GM19240 (cell line): ENCODE results near the gene PDGFRB.
A peak's percentile ranks its signal among the peaks of the same experiment; 100 is the strongest.

ENCODE experiments used
- DNase-seq: peaks from one replicate; pipeline ENCODE4 v3.0.0; 2011; ENCODE audit warnings: low spot score; ENCODE audit not compliant: insufficient read length

PDGFRB gene

GRCh38 chr5:150131978-150132694 is 23.5 kb downstream of the PDGFRB start:
- DNase-seq = no peak

GRCh38 chr5:150131461-150131860 is 24.2 kb downstream of the PDGFRB start:
- no peak for DNase-seq

- DNase-seq = no peak
These were observed 25.1 kb downstream of the PDGFRB start for GRCh38 chr5:150130493-150130922.

GRCh38 chr5:150129813-150130492 is 25.7 kb downstream of the PDGFRB start:
- peak; percentile 79 for DNase-seq

GRCh38 chr5:150129454-150129812 is 26.2 kb downstream of the PDGFRB start:
- DNase-seq = no peak

GRCh38 chr5:150126921-150127265 is 28.8 kb downstream of the PDGFRB start:
- no peak for DNase-seq

- no peak for DNase-seq
These were observed 29.3 kb downstream of the PDGFRB start for GRCh38 chr5:150126199-150126920.

- DNase-seq = no peak
These were observed 30.3 kb downstream of the PDGFRB start for GRCh38 chr5:150125334-150125733.

- no peak for DNase-seq
These were observed 31.0 kb downstream of the PDGFRB start for GRCh38 chr5:150124596-150124995.

GRCh38 chr5:150124111-150124557 is 31.5 kb downstream of the PDGFRB start:
- no peak for DNase-seq

GRCh38 chr5:150123542-150123941 is 32.1 kb downstream of the PDGFRB start:
- DNase-seq = no peak

- DNase-seq = no peak
These were observed 32.8 kb downstream of the PDGFRB start for GRCh38 chr5:150122536-150123481.

GRCh38 chr5:150122158-150122510 is 33.5 kb downstream of the PDGFRB start:
- DNase-seq = peak; percentile 64

- no peak for DNase-seq
These were observed 34.0 kb downstream of the PDGFRB start for GRCh38 chr5:150121448-150122157.

- DNase-seq = no peak
These were observed 34.8 kb downstream of the PDGFRB start for GRCh38 chr5:150120617-150121447.

GRCh38 chr5:150120062-150120441 is 35.6 kb downstream of the PDGFRB start:
- no peak for DNase-seq

GRCh38 chr5:150119421-150120061 is 36.1 kb downstream of the PDGFRB start:
- DNase-seq = no peak

- DNase-seq = no peak
These were observed 37.0 kb downstream of the PDGFRB start for GRCh38 chr5:150118561-150119229.
